K562 (cell line): ENCODE measurements around the gene USP5. TPM values are rescaled to one million over a fixed set of nuclear protein-coding genes. Genes with fewer than 3 reads are reported as not detected.

Experiments used
- CEBPB ChIP-seq: fragments of 450-650 bp; IDR thresholded peaks from 2 replicates; pipeline ENCODE4 v1.6.1; 2016; ENCODE audit warnings: missing genetic modification characterization, missing compliant biosample characterization
- CEBPG ChIP-seq, 3 experiments: fragments of 200-800 bp in 1 of 3; sonication (Bioruptor generic) in 1 of 3; sonication (generic) in 1 of 3; formaldehyde crosslinking in 1 of 3; IDR thresholded peaks in 2 of 3; conservative IDR thresholded peaks in 1 of 3; 2 replicates each; pipeline versions ENCODE4 v1.6.1 to v1.8.0; 2016 to 2022; ENCODE audit warnings: missing compliant biosample characterization in 2 of 3, missing genetic modification characterization in 2 of 3, mild to moderate bottlenecking in 1 of 3, missing genetic modification reagents in 1 of 3
- CREM ChIP-seq: IDR thresholded peaks from 2 replicates; pipeline ENCODE4 v1.6.1; 2014; ENCODE audit warnings: antibody characterized with exemption, low read depth
- E2F3 ChIP-seq: fragments of 250-450 bp; sonication (Bioruptor Pico); IDR thresholded peaks from 2 replicates; pipeline ENCODE4 v1.4.0; 2020; ENCODE audit warnings: mild to moderate bottlenecking
- EGR1 ChIP-seq: fragments of 450-650 bp; conservative IDR thresholded peaks from 2 replicates; pipeline ENCODE4 v1.6.1; 2017; ENCODE audit warnings: mild to moderate bottlenecking
- ELF1 ChIP-seq: fragments of 200-800 bp; sonication (Bioruptor generic); IDR thresholded peaks from 2 replicates; pipeline ENCODE4 v1.6.1; 2016; ENCODE audit warnings: missing genetic modification characterization, missing compliant biosample characterization
- FOXJ3 ChIP-seq: sonication (generic); formaldehyde crosslinking; IDR thresholded peaks from 2 replicates; pipeline ENCODE4 v1.4.0; 2020; ENCODE audit warnings: mild to moderate bottlenecking, missing genetic modification reagents
- GTF2E2 ChIP-seq: fragments of 200-800 bp; sonication (Bioruptor generic); IDR thresholded peaks from 2 replicates; pipeline ENCODE4 v1.6.1; 2016; ENCODE audit warnings: missing genetic modification characterization, missing compliant biosample characterization
- JUND ChIP-seq, 2 experiments: IDR thresholded peaks; 2 replicates in 1 of 2; 3 replicates in 1 of 2; pipeline ENCODE4 v1.6.1; 2011; ENCODE audit warnings: borderline replicate concordance in 2 of 2, low read depth in 2 of 2, low read length in 2 of 2, improper control_type of control experiment in 1 of 2, missing biosample characterization in 1 of 2, missing genetic modification characterization in 1 of 2, missing genetic modification reagents in 1 of 2
- KAT7 ChIP-seq: sonication (generic); formaldehyde crosslinking; IDR thresholded peaks from 2 replicates; pipeline ENCODE4 v1.8.0; 2022; ENCODE audit warnings: missing genetic modification reagents, mild to moderate bottlenecking, borderline replicate concordance
- NBN ChIP-seq: fragments of 450-650 bp; IDR thresholded peaks from 2 replicates; pipeline ENCODE4 v1.6.1; 2016; ENCODE audit warnings: low read depth, mild to moderate bottlenecking
- NEUROD1 ChIP-seq: fragments of 150-350 bp; IDR thresholded peaks from 2 replicates; pipeline ENCODE4 v1.6.1; 2014; ENCODE audit warnings: borderline replicate concordance, low read length, low read depth; ENCODE audit not compliant: partially characterized antibody
- PHF20 ChIP-seq: fragments of 450-650 bp; IDR thresholded peaks from 2 replicates; pipeline ENCODE4 v1.6.1; 2018; ENCODE audit not compliant: partially characterized antibody
- RBFOX2 ChIP-seq: fragments of 200-400 bp; formaldehyde crosslinking; IDR thresholded peaks from 2 replicates; pipeline ENCODE4 v1.6.1; 2017; ENCODE audit warnings: low read depth, mild to moderate bottlenecking, low read length, moderate library complexity
- RFX1 ChIP-seq: fragments of 450-650 bp; IDR thresholded peaks from 2 replicates; pipeline ENCODE4 v1.6.1; 2016; ENCODE audit warnings: mild to moderate bottlenecking, moderate library complexity
- SOX6 ChIP-seq: fragments of 450-650 bp; IDR thresholded peaks from 2 replicates; pipeline ENCODE4 v1.6.1; 2014; ENCODE audit warnings: mild to moderate bottlenecking
- SP1 ChIP-seq: sonication (generic); formaldehyde crosslinking; IDR thresholded peaks from 2 replicates; pipeline ENCODE4 v1.8.1; 2022; ENCODE audit warnings: mild to moderate bottlenecking, missing genetic modification reagents
- TGIF2 ChIP-seq: sonication (generic); formaldehyde crosslinking; IDR thresholded peaks from 2 replicates; pipeline ENCODE4 v1.8.1; 2022; ENCODE audit warnings: mild to moderate bottlenecking, missing genetic modification reagents, moderate library complexity
- ZC3H8 ChIP-seq: fragments of 450-650 bp; IDR thresholded peaks from 2 replicates; pipeline ENCODE4 v1.6.1; 2017
- ZFX ChIP-seq: sonication (generic); formaldehyde crosslinking; IDR thresholded peaks from 2 replicates; pipeline ENCODE4 v1.8.0; 2022; ENCODE audit warnings: mild to moderate bottlenecking, missing genetic modification reagents, moderate library complexity
- polyA plus RNA-seq, 8 experiments: library from polyadenylated mRNA; depleted of rRNA in 4 of 8; stranded (reverse) in 5 of 8; unstranded in 3 of 8; fragments of >200 nt; fragmentation: Nextera tagmentation in 2 of 8; fragmentation: Illumina TruSeq in 1 of 8; extraction: Ambion mirVana in 2 of 8; extraction: Trizol in 1 of 8; gene quantifications; 2 replicates each; pipeline versions ENCODE4 v1.2.1 to v1.2.3, GENCODE V29; 2011 to 2014; ENCODE audit warnings: inconsistent platforms in 1 of 8, missing spikeins in 1 of 8
- total RNA-seq, 7 experiments: library from RNA; depleted of rRNA in 6 of 7; stranded (reverse); fragments of >200 nt in 6 of 7; fragmentation: Illumina TruSeq in 2 of 7; extraction: Trizol in 2 of 7; gene quantifications; 2 replicates each; pipeline versions ENCODE4 v1.2.1 to v1.2.3, GENCODE V29; 2011 to 2021; ENCODE audit warnings: low replicate concordance in 1 of 7
- TF ChIP-seq, protein P1 (sequence below): sonication (generic); formaldehyde crosslinking; IDR thresholded peaks from 2 replicates; pipeline ENCODE4 v1.8.0; 2022; ENCODE audit warnings: mild to moderate bottlenecking, missing genetic modification reagents
- TF ChIP-seq, protein P2 (sequence below): fragments of 250-450 bp; sonication (Bioruptor Pico); IDR thresholded peaks from 2 replicates; pipeline ENCODE4 v1.4.0; 2020; ENCODE audit warnings: mild to moderate bottlenecking

USP5 gene
- total and polyA plus RNA-seq, 9 of the 15 experiments (the other 6 are each of a cell fraction or from before 2014, with no cell fraction given), result 1.4 to 107 (median 48.6) TPM

DNA sequence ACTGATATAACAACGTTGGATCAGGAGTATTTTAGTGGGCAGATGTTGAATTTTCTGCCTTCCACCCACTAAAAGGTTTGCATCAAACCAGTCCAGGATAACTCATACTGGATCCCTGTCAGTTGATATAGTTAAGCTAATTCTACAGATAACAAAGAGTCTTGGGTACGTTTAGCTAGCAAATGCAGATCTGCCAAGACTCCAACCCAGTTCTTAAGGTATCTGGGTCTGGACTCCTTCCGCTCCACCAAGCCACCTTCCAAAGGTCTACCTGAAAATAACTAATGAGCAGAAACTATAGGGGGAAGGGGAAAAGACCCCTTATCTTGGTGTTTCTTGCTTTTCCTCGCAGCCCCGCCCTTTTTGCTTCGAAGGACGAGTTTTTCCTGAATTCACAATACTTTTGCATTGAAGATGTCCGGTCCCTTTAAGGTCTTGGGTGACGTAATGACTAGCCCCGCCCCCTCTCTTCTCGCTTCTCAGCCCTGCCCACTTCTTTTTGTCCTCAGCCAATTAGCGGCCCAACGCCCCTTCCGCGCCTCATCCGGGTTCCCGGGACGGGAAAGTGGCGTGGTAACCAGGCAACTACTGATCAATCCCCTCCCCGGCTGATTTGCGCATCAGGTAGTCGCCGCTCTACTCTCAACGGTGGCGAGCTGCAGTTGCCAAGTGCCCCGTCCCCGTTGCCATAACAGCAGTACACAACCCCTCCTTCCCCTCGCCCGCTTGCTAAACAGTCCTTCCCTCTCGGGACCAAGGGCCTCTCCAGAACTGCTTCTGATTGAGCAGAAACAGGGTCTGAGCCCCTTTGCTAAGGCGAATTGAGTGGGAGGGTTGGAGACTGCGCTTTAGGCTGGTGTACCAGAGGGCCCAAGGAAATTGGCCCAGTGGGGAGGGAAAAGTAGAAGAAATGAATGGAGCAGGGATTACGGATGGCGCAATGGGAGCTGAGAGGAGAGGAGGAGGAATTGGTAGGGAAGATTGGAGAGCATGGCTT is 52.6 kb downstream of the USP5 start, which contains the start of gene LRRC23 (continued):
- TF ChIP-seq, protein P1, sequence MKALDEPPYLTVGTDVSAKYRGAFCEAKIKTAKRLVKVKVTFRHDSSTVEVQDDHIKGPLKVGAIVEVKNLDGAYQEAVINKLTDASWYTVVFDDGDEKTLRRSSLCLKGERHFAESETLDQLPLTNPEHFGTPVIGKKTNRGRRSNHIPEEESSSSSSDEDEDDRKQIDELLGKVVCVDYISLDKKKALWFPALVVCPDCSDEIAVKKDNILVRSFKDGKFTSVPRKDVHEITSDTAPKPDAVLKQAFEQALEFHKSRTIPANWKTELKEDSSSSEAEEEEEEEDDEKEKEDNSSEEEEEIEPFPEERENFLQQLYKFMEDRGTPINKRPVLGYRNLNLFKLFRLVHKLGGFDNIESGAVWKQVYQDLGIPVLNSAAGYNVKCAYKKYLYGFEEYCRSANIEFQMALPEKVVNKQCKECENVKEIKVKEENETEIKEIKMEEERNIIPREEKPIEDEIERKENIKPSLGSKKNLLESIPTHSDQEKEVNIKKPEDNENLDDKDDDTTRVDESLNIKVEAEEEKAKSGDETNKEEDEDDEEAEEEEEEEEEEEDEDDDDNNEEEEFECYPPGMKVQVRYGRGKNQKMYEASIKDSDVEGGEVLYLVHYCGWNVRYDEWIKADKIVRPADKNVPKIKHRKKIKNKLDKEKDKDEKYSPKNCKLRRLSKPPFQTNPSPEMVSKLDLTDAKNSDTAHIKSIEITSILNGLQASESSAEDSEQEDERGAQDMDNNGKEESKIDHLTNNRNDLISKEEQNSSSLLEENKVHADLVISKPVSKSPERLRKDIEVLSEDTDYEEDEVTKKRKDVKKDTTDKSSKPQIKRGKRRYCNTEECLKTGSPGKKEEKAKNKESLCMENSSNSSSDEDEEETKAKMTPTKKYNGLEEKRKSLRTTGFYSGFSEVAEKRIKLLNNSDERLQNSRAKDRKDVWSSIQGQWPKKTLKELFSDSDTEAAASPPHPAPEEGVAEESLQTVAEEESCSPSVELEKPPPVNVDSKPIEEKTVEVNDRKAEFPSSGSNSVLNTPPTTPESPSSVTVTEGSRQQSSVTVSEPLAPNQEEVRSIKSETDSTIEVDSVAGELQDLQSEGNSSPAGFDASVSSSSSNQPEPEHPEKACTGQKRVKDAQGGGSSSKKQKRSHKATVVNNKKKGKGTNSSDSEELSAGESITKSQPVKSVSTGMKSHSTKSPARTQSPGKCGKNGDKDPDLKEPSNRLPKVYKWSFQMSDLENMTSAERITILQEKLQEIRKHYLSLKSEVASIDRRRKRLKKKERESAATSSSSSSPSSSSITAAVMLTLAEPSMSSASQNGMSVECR (CRISPR knock-in tag), result 0 out of 2 replicates have a peak, but pooled peaks have one; percentile 63
- no peak for TF ChIP-seq GTF2E2 (tag)
- TF ChIP-seq SOX6, result no peak
- peak; percentile 55 for TF ChIP-seq CEBPB (tag)
- TF ChIP-seq ELF1 (tag), result peak; percentile 47; the same call in 1 of the 2 replicates
- TF ChIP-seq CEBPG (CRISPR knock-in tag; IDR thresholded peaks at IDR 0.05), result peak; percentile 50; the same call in 1 of the 2 replicates
- TF ChIP-seq CEBPG (tag; conservative IDR thresholded peaks at IDR 0.05 in 1 of 2, IDR thresholded peaks at IDR 0.05 in 1 of 2), result peak; percentile 58 to 79; a peak in 3 of 4 replicates
- TF ChIP-seq EGR1, result 0 out of 2 replicates have a peak, but pooled peaks have one; percentile 11
- TF ChIP-seq NBN, result no peak
- peak; percentile 51 for TF ChIP-seq RBFOX2
- TF ChIP-seq E2F3 (CRISPR knock-in tag), result no peak
- peak; percentile 94 for TF ChIP-seq RFX1
- TF ChIP-seq, protein P2, sequence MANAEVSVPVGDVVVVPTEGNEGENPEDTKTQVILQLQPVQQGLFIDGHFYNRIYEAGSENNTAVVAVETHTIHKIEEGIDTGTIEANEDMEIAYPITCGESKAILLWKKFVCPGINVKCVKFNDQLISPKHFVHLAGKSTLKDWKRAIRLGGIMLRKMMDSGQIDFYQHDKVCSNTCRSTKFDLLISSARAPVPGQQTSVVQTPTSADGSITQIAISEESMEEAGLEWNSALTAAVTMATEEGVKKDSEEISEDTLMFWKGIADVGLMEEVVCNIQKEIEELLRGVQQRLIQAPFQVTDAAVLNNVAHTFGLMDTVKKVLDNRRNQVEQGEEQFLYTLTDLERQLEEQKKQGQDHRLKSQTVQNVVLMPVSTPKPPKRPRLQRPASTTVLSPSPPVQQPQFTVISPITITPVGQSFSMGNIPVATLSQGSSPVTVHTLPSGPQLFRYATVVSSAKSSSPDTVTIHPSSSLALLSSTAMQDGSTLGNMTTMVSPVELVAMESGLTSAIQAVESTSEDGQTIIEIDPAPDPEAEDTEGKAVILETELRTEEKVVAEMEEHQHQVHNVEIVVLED (CRISPR knock-in tag), result no peak
- peak; percentile 13 for TF ChIP-seq PHF20
- no peak for TF ChIP-seq ZC3H8
- TF ChIP-seq FOXJ3 (CRISPR knock-in tag), result peak; percentile 49; the same call in 1 of the 2 replicates
- peak; percentile 85 for TF ChIP-seq CREM
- peak; percentile 66 for TF ChIP-seq ZFX (CRISPR knock-in tag)
- no peak for TF ChIP-seq TGIF2 (CRISPR knock-in tag)
- peak; percentile 88 for TF ChIP-seq JUND (IDR thresholded peaks at IDR 0.05; ENCODE audit: borderline replicate concordance, low read depth, low read length)
- TF ChIP-seq JUND (tag; IDR thresholded peaks at IDR 0.05; ENCODE audit: borderline replicate concordance, low read depth, low read length), result peak; percentile 89; the same call in 2 of the 3 replicates
- peak; percentile 65; the same call in 1 of the 2 replicates for TF ChIP-seq SP1 (CRISPR knock-in tag)
- TF ChIP-seq KAT7, result no peak
- peak; percentile 9 for TF ChIP-seq NEUROD1
